Nephron (organoid): Measurements from ENCODE around the gene CACNA1C.

ENCODE experiments used
- H3K27ac Mint-ChIP-seq, 3 experiments: 2 replicates each; pipeline ENCODE4 v1.8.0; 2020; ENCODE audit warnings: mixed read lengths in 3 of 3, mild to moderate bottlenecking in 2 of 3, moderate library complexity in 1 of 3
- H3K27me3 Mint-ChIP-seq: 2 replicates; pipeline ENCODE4 v1.8.0; 2021; ENCODE audit warnings: low read depth, mild to moderate bottlenecking, moderate library complexity, mixed read lengths
- H3K36me3 Mint-ChIP-seq: 2 replicates; pipeline ENCODE4 v1.8.0; 2020; ENCODE audit warnings: low read depth, mixed read lengths
- H3K4me1 Mint-ChIP-seq: 2 replicates; pipeline ENCODE4 v1.8.0; 2020; ENCODE audit warnings: mixed read lengths
- H3K4me3 Mint-ChIP-seq, 3 experiments: 2 replicates each; pipeline ENCODE4 v1.8.0; 2020; ENCODE audit warnings: mild to moderate bottlenecking in 3 of 3, mixed read lengths in 3 of 3, moderate library complexity in 2 of 3
- H3K9me3 Mint-ChIP-seq: 2 replicates; pipeline ENCODE4 v1.8.0; 2020; ENCODE audit warnings: mixed read lengths
- CTCF ChIP-seq, 3 experiments: fragments of 200-600 bp; sonication (generic); IDR thresholded peaks; one replicate each; pipeline ENCODE4 v1.5.0; 2021; ENCODE audit warnings: antibody characterized with exemption in 3 of 3; ENCODE audit not compliant: unreplicated experiment in 3 of 3

Gene CACNA1C

GRCh38 chr12:2645460-2645859 is 592.7 kb downstream of the CACNA1C start:
- H3K27me3 Mint-ChIP-seq = no peaks in the 10 kb centered on the region
- H3K27ac Mint-ChIP-seq = no peak overlapping the region
- TF ChIP-seq CTCF (IDR thresholded peaks at IDR 0.05; ENCODE audit: unreplicated experiment in 3 of 3) = no peak
- no peaks in the 10 kb centered on the region for H3K9me3 Mint-ChIP-seq
- H3K4me1 Mint-ChIP-seq = peaks cover 13% of the 10 kb centered on the region
- H3K36me3 Mint-ChIP-seq = no peaks in the 10 kb centered on the region
- no peak overlapping the region for H3K4me3 Mint-ChIP-seq

DNA sequence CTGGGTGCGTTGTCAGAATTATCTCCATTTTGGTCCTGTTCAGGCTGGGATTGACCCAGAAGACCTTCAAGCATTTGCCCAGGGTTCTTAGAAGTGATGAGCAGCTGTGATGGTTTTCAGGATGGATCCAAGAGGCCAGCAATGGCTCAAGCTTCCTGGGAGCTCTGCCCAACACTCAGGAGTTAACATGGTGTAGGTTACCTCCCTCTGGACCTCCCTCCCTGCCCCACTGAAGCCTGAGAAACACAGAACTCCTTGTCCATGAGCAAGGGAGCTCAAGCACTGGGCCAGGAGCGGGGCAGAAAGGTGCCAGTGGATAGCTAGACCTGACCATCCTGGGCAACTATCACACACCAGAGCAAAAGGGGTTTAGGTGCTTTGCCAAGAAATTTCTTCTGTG is 593.6 kb downstream of the CACNA1C start:
- H3K4me3 Mint-ChIP-seq = no peak overlapping the region
- H3K4me1 Mint-ChIP-seq = peaks cover 8% of the 10 kb centered on the region
- TF ChIP-seq CTCF (IDR thresholded peaks at IDR 0.05; ENCODE audit: unreplicated experiment in 3 of 3) = no peak
- no peaks in the 10 kb centered on the region for H3K36me3 Mint-ChIP-seq
- no peak overlapping the region for H3K27ac Mint-ChIP-seq
- no peaks in the 10 kb centered on the region for H3K27me3 Mint-ChIP-seq
- H3K9me3 Mint-ChIP-seq = no peaks in the 10 kb centered on the region

- Mint-ChIP-seq H3K4me3 (no peak overlapping the region), H3K27me3 (no peaks in the 10 kb centered on the region), H3K9me3 (no peaks in the 10 kb centered on the region), H3K36me3 (no peaks in the 10 kb centered on the region), H3K4me1 (peaks cover 8% of the 10 kb centered on the region), H3K27ac (no peak overlapping the region)
- TF ChIP-seq CTCF (IDR thresholded peaks at IDR 0.05; ENCODE audit: unreplicated experiment in 3 of 3) = no peak
Measured at GRCh38 chr12:2647186-2647585, 594.4 kb downstream of the CACNA1C start.

DNA sequence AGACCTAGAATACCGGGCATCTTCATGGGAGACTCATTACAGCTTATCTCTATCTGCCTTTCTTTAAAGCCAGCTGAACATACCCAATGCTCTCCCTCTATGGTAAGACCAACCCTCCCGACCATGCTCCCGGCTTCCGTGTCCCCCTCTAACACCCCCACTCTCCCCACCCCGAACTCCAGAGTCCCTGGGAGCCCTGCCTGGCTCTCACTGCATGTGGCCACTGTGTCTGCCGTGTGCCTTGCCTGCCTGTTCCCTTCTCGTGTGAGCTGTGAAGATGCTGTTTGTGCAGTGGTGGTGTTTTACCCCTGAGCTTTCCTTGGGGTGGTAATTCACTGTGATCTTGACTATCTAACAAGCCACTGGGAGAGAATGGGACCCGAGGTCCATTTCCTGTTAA is 595.6 kb downstream of the CACNA1C start:
- H3K4me3 Mint-ChIP-seq = no peak overlapping the region
- no peaks in the 10 kb centered on the region for H3K27me3 Mint-ChIP-seq
- H3K27ac Mint-ChIP-seq = no peak overlapping the region
- no peaks in the 10 kb centered on the region for H3K36me3 Mint-ChIP-seq
- H3K9me3 Mint-ChIP-seq = no peaks in the 10 kb centered on the region
- peaks cover 8% of the 10 kb centered on the region for H3K4me1 Mint-ChIP-seq
- TF ChIP-seq CTCF (IDR thresholded peaks at IDR 0.05; ENCODE audit: unreplicated experiment in 3 of 3) = no peak

DNA sequence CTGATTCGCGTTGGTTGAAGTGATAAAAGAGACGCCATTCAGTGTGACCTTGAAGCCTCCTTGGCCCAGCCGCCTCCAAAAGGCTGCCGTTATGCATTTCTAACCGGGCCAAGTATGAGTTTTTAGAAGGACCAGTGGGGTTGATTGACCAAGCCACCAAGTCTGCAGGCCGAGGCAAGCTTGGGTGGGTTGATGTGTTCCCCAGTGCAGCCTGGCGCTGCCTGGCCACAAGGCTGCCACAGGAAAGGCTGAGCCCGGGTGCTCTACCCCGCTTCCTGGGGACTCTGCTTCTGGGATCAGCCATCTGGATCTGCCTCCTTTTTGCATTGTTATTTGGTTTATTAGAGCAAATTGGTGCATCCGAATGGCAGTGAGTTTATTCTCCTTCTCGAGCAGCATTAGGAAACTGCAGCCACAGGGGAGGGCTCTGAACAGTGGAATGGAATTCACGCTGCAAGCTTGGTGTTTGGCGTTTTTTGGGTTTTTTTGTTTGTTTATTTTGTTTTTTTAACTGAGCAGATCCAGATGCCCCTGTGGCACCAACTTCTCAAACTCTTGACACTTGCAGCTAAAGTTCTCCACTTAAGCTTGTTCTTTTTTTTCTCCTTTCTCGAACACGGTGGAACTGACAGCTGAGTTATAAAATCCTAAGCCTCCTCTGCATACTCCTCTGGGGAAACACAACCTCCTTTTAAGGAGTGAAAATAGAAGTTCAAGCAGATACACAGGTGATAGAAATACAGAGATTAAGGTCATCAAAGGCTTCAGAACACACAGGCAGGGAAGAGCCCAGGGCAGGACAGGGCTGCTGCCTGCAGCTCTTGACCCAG is 596.6 kb downstream of the CACNA1C start:
- no peak overlapping the region for H3K4me3 Mint-ChIP-seq
- no peaks in the 10 kb centered on the region for H3K9me3 Mint-ChIP-seq
- H3K27me3 Mint-ChIP-seq = peaks cover 4% of the 10 kb centered on the region
- no peak for TF ChIP-seq CTCF (IDR thresholded peaks at IDR 0.05; ENCODE audit: unreplicated experiment in 3 of 3)
- peaks cover 4% of the 10 kb centered on the region for H3K36me3 Mint-ChIP-seq
- H3K4me1 Mint-ChIP-seq = peaks cover 8% of the 10 kb centered on the region
- peak overlapping the region in 1 of 3 experiments; percentile 2 for H3K27ac Mint-ChIP-seq
